Keratinocyte (primary cell): ENCODE results near the gene KASH5. TPM values are rescaled to one million over a fixed set of nuclear protein-coding genes. Genes with fewer than 3 reads are reported as not detected.
A peak's percentile ranks its signal among the peaks of the same experiment; 100 is the strongest.

ENCODE experiments used
- DNase-seq: peaks from one replicate; pipeline ENCODE4 v3.0.0-alpha.2; 2011; ENCODE audit warnings: low read depth, missing footprints, low spot score
- FAIRE-seq: peaks from 2 replicates; lab custom pipeline; 2011; peaks lifted over from hg19 to GRCh38; lab: Jason Lieb, UNC
- H2AFZ ChIP-seq: 2 replicates; pipeline ENCODE4 v1.6.0; 2012; ENCODE audit warnings: low read length, control low read depth, inconsistent platforms; ENCODE audit not compliant: control insufficient read depth
- H3K27ac ChIP-seq: 2 replicates; pipeline ENCODE4 v1.5.1; 2011; ENCODE audit warnings: low read length; ENCODE audit not compliant: control insufficient read depth, insufficient read depth
- H3K27me3 ChIP-seq: 3 replicates; pipeline ENCODE4 v1.6.0; 2011; ENCODE audit warnings: low read length; ENCODE audit not compliant: control insufficient read depth, insufficient read depth; ENCODE audit errors: extremely low read depth
- H3K36me3 ChIP-seq, 2 experiments: 2 replicates in 1 of 2; 3 replicates in 1 of 2; pipeline ENCODE4 v1.5.1; 2011; ENCODE audit warnings: low read length in 2 of 2, mild to moderate bottlenecking in 1 of 2; ENCODE audit not compliant: control insufficient read depth in 2 of 2, insufficient read depth in 2 of 2; ENCODE audit errors: extremely low read depth in 1 of 2
- H3K4me1 ChIP-seq: 3 replicates; pipeline ENCODE4 v1.5.1; 2011; ENCODE audit warnings: low read length; ENCODE audit not compliant: control insufficient read depth, insufficient read depth; ENCODE audit errors: extremely low read depth
- H3K4me2 ChIP-seq: 3 replicates; pipeline ENCODE4 v1.6.0; 2011; ENCODE audit warnings: low read depth, low read length; ENCODE audit not compliant: control insufficient read depth, insufficient read depth; ENCODE audit errors: extremely low read depth
- H3K4me3 ChIP-seq, 3 experiments: fragments of 200-600 bp in 1 of 3; sonication (generic) in 1 of 3; 2 replicates in 2 of 3; 3 replicates in 1 of 3; pipeline ENCODE4 v1.5.1; 2011 to 2016; ENCODE audit warnings: low read length in 3 of 3, mild to moderate bottlenecking in 3 of 3, control low read depth in 2 of 3, inconsistent platforms in 1 of 3, low read depth in 1 of 3, mixed read lengths in 1 of 3, mixed run types in 1 of 3, moderate library complexity in 1 of 3; ENCODE audit not compliant: control insufficient read depth in 2 of 3, insufficient read depth in 2 of 3; ENCODE audit errors: extremely low read depth in 1 of 3
- H3K79me2 ChIP-seq: 2 replicates; pipeline ENCODE4 v1.6.0; 2012; ENCODE audit warnings: low read length; ENCODE audit not compliant: control insufficient read depth, insufficient read depth
- H3K9ac ChIP-seq: 3 replicates; pipeline ENCODE4 v1.6.0; 2011; ENCODE audit warnings: low read length; ENCODE audit not compliant: control insufficient read depth, insufficient read depth; ENCODE audit errors: extremely low read depth
- H3K9me1 ChIP-seq: 3 replicates; pipeline ENCODE4 v1.6.0; 2011; ENCODE audit warnings: low read length; ENCODE audit not compliant: control insufficient read depth, insufficient read depth; ENCODE audit errors: extremely low read depth
- H3K9me3 ChIP-seq: 2 replicates; pipeline ENCODE4 v1.5.1; 2012; ENCODE audit warnings: low read depth, low read length; ENCODE audit not compliant: control insufficient read depth
- H4K20me1 ChIP-seq: 3 replicates; pipeline ENCODE4 v1.6.0; 2011; ENCODE audit warnings: low read length; ENCODE audit not compliant: control insufficient read depth, insufficient read depth; ENCODE audit errors: extremely low read depth
- EZH2 ChIP-seq: IDR thresholded peaks from one replicate; pipeline ENCODE4 v1.6.1; 2012; ENCODE audit warnings: inconsistent platforms, mild to moderate bottlenecking, low read length, moderate library complexity
- dilution Hi-C: fragments of 300-500 bp; cut with MboI; formaldehyde crosslinking; loops from one replicate; pipeline ENCODE4 v1.7.0; 2020; ENCODE audit warnings: low sequenced_read_pairs; ENCODE audit not compliant: extremely low pct_ligation_motif_present
- polyA plus RNA-seq, 5 experiments: library from polyadenylated mRNA; depleted of rRNA in 3 of 5; stranded (reverse) in 3 of 5; stranded (forward) in 1 of 5; unstranded in 1 of 5; fragments of >200 nt; gene quantifications; 1 replicate in 1 of 5; 2 replicates in 3 of 5; 3 replicates in 1 of 5; pipeline versions ENCODE4 v1.2.1 to v1.2.3, GENCODE V29; 2011 to 2012; ENCODE audit warnings: missing spikeins in 2 of 5, low read depth in 1 of 5, low replicate concordance in 1 of 5
- TF ChIP-seq, protein P1 (sequence below), 3 experiments: IDR thresholded peaks in 1 of 3; conservative IDR thresholded peaks in 1 of 3; optimal IDR thresholded peaks in 1 of 3; 2 replicates in 2 of 3; 3 replicates in 1 of 3; pipeline versions ENCODE3 to v1.5.1; 2011; ENCODE audit warnings: low read length in 3 of 3, mild to moderate bottlenecking in 3 of 3, moderate library complexity in 2 of 3, control low read depth in 1 of 3, inconsistent platforms in 1 of 3; ENCODE audit not compliant: insufficient read depth in 2 of 3; ENCODE audit errors: extremely low read depth in 1 of 3

The KASH5 gene
- polyA plus RNA-seq, 1 donor (not counting 4 experiments of a cell fraction or from before 2014, with no cell fraction given) = not detected

DNA sequence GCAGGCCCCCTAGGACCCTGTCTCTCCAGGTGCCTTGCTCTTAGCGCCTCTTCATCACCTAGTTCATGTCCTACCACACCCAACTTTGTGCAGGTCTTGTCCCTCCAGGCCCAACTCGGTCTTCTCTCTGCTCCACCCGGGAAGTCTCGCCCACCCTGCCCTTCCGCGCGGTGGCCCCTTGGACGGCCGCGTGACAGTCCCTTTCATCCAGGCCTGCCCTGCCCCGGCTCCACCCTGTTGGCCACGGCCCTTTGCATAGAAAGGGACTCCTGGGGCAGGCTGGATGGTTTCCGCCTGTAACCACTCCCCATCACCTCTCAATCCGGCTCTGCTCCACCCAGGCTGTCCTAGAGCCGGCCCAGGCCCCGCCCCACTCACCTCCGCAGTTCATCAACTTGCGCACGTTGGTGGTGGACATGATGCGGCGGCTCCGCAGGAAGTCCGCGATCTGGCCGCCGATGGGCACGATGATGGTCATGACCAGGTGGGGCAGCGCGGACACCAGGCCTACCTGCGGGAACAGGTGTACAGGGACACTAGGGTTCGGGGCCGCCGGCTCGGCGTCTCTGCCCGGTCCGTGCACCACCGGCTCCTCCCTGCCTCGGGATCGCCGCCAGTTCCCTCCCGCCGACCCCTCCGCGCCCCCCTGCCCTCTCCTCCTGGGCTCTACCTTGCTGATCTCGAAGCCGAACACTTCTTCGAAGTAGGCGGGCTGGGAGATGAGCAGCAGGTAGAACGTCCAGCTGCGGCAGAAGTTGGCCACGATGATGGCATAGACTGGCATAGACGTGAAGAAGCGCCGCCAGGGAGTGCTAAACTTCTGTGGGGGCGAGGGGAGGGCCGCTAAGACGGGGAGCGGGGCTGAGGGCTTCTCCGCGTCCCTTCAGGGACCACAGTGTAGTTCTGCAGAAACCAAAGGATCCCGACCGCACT lies 44.4 kb downstream of the KASH5 start:
- no peak for FAIRE-seq
- Histone ChIP-seq H4K20me1 (no peaks in the 10 kb centered on the region), H3K4me1 (peaks cover 7% of the 10 kb centered on the region), H3K4me2 (no peak overlapping the region), H3K27me3 (peaks cover 93% of the 10 kb centered on the region), H3K9me1 (no peaks in the 10 kb centered on the region), H3K4me3 (no peak overlapping the region), H2AFZ (no peak overlapping the region), H3K79me2 (no peaks in the 10 kb centered on the region), H3K27ac (no peak overlapping the region), H3K9ac (no peak overlapping the region), H3K36me3 (no peaks in the 10 kb centered on the region), H3K9me3 (no peaks in the 10 kb centered on the region)
- no peak for DNase-seq
- TF ChIP-seq, protein P1, sequence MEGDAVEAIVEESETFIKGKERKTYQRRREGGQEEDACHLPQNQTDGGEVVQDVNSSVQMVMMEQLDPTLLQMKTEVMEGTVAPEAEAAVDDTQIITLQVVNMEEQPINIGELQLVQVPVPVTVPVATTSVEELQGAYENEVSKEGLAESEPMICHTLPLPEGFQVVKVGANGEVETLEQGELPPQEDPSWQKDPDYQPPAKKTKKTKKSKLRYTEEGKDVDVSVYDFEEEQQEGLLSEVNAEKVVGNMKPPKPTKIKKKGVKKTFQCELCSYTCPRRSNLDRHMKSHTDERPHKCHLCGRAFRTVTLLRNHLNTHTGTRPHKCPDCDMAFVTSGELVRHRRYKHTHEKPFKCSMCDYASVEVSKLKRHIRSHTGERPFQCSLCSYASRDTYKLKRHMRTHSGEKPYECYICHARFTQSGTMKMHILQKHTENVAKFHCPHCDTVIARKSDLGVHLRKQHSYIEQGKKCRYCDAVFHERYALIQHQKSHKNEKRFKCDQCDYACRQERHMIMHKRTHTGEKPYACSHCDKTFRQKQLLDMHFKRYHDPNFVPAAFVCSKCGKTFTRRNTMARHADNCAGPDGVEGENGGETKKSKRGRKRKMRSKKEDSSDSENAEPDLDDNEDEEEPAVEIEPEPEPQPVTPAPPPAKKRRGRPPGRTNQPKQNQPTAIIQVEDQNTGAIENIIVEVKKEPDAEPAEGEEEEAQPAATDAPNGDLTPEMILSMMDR (optimal IDR thresholded peaks at IDR 0.05 in 1 of 3, IDR thresholded peaks at IDR 0.05 in 1 of 3, conservative IDR thresholded peaks at IDR 0.05 in 1 of 3; ENCODE audit: extremely low read depth in 1 of 3, insufficient read depth in 2 of 3, low read length in 3 of 3) = no peak
- peak; percentile 81 for TF ChIP-seq EZH2
- dilution Hi-C loops = no loop called here

DNA sequence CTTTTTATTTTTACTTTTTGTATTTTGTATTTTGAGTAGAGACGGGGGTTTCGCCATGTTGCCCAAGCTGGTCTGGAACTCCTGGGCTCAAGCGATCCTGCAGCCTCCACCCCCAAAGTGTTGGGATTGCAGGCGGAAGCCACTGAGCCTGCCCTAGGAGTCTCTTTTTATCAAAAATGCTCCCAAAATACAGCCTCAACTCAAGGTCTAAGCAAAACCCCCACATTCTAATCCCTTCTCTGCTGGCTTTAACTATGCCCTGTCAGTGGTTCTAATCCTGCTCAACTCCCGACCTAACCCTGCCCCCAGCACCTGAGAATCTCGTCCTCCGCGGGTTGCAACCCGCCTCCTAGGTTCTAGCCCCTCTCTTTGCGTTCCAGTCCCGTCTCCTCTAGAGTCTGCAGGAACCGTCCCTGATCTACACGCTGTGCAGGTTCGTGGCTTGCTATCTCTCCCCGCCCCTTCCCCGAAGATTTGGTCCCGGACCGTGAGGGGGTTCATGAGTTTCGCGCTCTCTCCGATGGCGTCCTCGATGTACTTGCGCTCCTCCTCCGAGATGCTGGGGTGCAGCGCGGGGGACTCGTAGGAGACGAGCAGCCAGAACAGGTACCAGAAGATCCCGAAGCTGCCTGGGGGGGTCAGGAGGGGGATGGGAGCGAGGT lies 45.3 kb downstream of the KASH5 start:
- Histone ChIP-seq H3K9me3 (no peaks in the 10 kb centered on the region), H3K27ac (no peak overlapping the region), H4K20me1 (no peaks in the 10 kb centered on the region), H3K4me3 (no peak overlapping the region), H3K36me3 (no peaks in the 10 kb centered on the region), H3K9me1 (no peaks in the 10 kb centered on the region), H3K4me1 (peaks cover 2% of the 10 kb centered on the region), H2AFZ (no peak overlapping the region), H3K79me2 (no peaks in the 10 kb centered on the region), H3K27me3 (peaks cover 94% of the 10 kb centered on the region), H3K4me2 (no peak overlapping the region), H3K9ac (no peak overlapping the region)
- dilution Hi-C loops = no loop called here
- TF ChIP-seq, protein P1 (optimal IDR thresholded peaks at IDR 0.05 in 1 of 3, IDR thresholded peaks at IDR 0.05 in 1 of 3, conservative IDR thresholded peaks at IDR 0.05 in 1 of 3; ENCODE audit: extremely low read depth in 1 of 3, insufficient read depth in 2 of 3, low read length in 3 of 3) = no peak
- TF ChIP-seq EZH2 = peak; percentile 86
- no peak for FAIRE-seq
- DNase-seq = no peak
